Activated CD4-positive, CD25-positive, alpha-beta regulatory T cell treated with anti-CD3 and anti-CD28 coated beads, Interleukin-2, amount 50 U/mL, for 16 hours (primary cell): ENCODE measurements around the gene CARD9.

Source experiments
- DNase-seq: peaks from one replicate; pipeline ENCODE4 v3.0.0-alpha.2; 2020; ENCODE audit warnings: low read depth, low spot score

Gene CARD9

GRCh38 chr9:136380381-136380780 lies 6.9 kb upstream of the CARD9 start:
- no peak for DNase-seq

GRCh38 chr9:136379891-136380290 lies 6.4 kb upstream of the CARD9 start:
- DNase-seq: no peak

- no peak for DNase-seq
Measured at GRCh38 chr9:136379401-136379800, 5.9 kb upstream of the CARD9 start.

DNA sequence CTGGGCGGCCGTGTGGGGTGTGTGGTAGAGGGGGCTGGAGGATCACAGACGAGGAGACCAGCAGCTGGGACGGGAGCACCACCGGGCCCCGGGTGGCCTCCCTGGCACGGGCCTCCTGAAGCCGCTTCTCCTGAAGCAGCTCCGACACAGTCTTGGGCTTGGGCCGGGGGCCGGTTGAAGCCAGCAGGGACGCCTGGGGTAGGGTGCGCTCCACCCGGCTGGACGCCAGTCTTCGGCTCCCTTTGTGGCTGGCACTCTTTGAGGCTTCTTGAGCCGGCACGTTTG lies 5.5 kb upstream of the CARD9 start:
- no peak for DNase-seq

- DNase-seq: no peak
Measured at GRCh38 chr9:136378170-136379002, 4.9 kb upstream of the CARD9 start.

- DNase-seq: no peak
Measured at GRCh38 chr9:136377341-136378169, 4.1 kb upstream of the CARD9 start.

DNA sequence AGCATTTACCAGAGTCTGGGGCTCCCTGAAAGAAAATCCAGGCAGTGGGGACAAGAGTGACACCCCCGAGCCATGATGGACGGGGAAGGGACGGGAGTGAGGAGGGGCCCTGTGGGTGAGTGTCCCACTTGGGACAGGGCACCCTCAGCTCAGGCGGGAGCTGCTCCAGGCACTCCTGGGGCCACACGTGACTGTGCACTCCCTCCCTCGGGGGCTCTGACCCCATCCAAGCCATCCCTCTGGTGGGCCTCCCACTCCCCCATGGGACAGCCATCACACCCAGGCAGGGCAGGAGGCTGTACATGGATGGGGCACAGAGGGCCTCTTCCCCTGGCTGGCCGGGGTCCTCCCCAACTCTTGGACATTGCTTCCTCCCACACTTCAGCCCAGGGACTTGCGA lies 3.0 kb upstream of the CARD9 start:
- DNase-seq: no peak

DNA sequence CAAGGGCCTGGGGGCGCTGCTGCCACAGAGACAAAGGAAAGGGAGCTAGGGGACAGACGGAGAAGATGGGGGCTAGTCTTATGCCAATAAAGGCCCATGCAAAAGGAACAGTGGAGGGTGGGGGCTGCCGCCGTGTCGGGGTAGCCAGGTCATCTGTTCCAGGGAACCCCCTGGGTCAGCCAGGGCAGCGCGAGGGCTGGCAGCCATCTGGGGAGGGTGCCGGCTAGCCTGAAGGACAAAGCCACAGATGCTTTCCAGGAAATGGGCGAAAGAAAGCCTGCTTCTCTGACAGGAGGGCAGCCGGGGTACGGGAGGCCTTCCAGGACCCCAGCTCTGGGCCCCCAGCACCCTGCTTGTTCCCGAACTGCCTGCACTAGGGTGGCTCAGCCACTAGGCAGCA lies 1.6 kb upstream of the CARD9 start:
- DNase-seq: no peak

DNA sequence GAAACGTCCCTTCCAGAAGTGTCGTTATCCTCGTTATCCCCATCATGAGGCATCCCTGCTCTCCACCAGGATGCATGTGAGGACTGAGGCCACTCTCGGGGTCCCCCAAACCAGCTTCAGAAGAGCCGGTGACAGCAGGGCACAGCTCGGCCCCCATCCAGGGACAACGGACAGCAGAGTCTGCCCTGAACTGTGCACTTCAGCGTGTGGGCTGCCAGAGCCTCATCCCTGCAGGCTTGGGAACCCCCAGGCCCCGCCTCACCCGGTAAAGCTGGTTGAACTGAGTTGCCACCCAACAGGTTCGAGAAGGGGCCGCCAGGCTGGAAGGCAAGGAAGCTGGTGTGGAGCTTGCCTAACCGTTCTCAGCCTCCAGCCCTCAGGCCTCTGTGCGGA lies 710 bp upstream of the CARD9 start:
- DNase-seq: no peak

- DNase-seq: no peak
Measured at GRCh38 chr9:136372561-136373299, 739 bp downstream of the CARD9 start.

- no peak for DNase-seq
Measured at GRCh38 chr9:136372006-136372405, 1.5 kb downstream of the CARD9 start.

- no peak for DNase-seq
Measured at GRCh38 chr9:136371533-136371880, 2.0 kb downstream of the CARD9 start.

- no peak for DNase-seq
Measured at GRCh38 chr9:136370687-136371532, 2.6 kb downstream of the CARD9 start.

GRCh38 chr9:136370037-136370436 lies 3.4 kb downstream of the CARD9 start:
- DNase-seq: no peak

DNA sequence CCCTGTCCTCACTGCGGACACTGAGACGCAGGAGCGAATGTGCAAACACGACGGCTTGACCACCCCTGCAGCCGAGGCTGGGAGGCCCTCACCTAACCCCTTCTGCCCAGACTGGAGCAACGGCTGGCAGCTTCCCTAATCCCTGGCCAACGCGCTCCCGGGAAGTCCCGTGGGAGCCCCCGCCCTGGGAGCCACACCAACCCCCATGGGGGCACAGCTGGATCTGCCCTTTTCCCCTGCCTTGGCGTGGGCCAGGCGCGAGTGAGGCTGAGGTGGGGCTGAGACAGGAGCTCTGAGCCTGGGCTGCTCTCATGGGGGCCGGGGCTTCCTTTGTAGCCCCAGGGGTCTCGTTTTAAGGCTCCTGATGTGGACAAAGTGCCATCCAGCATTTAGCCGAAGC lies 5.3 kb downstream of the CARD9 start:
- DNase-seq: no peak

- no peak for DNase-seq
Measured at GRCh38 chr9:136367296-136368145, 5.9 kb downstream of the CARD9 start.

GRCh38 chr9:136366826-136367225 lies 6.6 kb downstream of the CARD9 start:
- DNase-seq: no peak

GRCh38 chr9:136365775-136366222 lies 7.7 kb downstream of the CARD9 start:
- no peak for DNase-seq

DNA sequence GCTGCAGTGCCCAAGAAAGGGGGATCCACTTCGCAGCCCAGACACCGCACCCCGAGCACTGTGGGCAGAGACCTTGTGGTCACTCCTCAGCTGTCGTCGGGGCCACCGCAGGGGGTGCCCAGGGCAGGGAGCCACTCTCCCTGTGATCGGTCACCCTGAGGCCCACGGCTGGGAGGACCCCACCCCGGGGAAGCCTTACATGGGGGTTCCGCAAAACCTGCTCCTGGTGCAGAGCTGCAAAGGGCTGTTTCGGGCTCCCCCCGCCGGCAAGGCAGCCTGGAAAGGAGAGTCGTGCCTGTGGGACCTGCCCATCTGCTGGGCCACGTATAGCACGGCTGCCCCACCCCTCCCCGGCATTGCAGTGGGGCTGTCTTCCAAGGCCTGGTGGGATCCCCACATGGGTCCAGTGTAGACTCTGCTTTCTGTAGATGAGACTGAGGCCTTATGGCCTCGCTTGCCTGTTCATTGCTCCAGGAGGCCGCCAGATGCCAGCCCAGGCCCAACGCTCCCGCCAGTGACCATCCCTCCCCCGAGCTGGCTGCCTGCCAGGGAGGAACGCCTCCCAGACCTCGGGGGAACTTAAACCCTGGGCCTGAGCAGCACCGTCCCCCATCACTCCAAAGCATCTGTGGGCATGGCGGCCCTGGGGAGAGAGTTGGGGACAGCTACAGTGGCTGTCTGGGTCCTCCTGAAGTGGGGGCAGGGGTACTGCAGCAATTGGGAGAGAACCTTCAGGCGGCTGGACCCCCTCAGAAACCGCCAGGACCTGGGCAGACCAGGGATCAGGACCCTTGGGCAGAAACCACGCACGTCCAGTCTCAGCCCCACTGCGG lies 8.3 kb downstream of the CARD9 start:
- DNase-seq: no peak
